GM12891 (cell line): ENCODE results near the gene MOSMO.

Experiments
- POLR2A ChIP-seq: IDR thresholded peaks from 2 replicates; pipeline ENCODE4 v1.6.1; 2011; ENCODE audit warnings: low read depth, low read length, control low read depth
- POLR2AphosphoS5 ChIP-seq: IDR thresholded peaks from 2 replicates; pipeline ENCODE4 v1.6.1; 2011; ENCODE audit warnings: low read depth, low read length, control low read depth
- POU2F2 ChIP-seq: IDR thresholded peaks from 2 replicates; pipeline ENCODE4 v1.6.1; 2011; ENCODE audit warnings: low read depth, mild to moderate bottlenecking, control low read depth, low read length, moderate library complexity
- SPI1 ChIP-seq: IDR thresholded peaks from 2 replicates; pipeline ENCODE4 v1.6.1; 2011; ENCODE audit warnings: low read depth, low read length, control low read depth
- TAF1 ChIP-seq: IDR thresholded peaks from 2 replicates; pipeline ENCODE4 v1.6.1; 2011; ENCODE audit warnings: low read depth, low read length, control low read depth

DNA sequence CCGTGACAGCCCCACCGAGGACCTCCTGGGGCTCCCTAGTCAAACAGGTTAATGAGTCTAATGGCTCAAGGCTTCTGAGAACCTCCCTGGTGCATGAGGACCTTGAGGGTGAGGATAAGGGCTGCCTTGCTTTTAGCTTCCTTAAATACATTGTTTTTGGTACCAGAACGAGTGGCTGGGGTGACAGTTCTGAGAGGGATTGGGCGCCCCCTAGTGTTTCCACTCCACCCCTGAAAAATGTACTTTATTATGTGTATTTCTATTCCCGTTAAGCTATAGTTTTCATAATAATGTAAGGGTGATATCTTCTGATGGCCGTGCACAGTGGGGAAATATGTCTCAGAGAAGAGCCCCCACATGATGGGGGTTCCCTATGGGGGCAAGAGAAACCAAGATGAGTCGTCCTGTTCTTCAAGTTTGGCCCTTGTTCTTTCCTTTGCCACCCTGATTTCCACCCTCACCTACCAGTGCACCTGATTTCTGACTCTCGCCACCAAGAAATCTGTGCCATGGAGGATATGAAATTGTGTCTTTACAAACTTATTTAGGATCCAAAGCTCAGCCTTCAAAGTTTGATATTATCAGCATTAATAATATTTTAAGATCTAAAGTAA lies 69.9 kb downstream of the MOSMO start:
- TF ChIP-seq POLR2A = no peak
- no peak for TF ChIP-seq TAF1
- no peak for TF ChIP-seq POLR2AphosphoS5
- TF ChIP-seq POU2F2 = 0 out of 2 replicates have a peak, but pooled peaks have one; percentile 22
- TF ChIP-seq SPI1 = no peak
